NCI-H2227 (cell line): ENCODE measurements around the gene LRIG1.

Experiments used
- DNase-seq: peaks from one replicate; lab custom pipeline; 2025; ENCODE audit not compliant: unreplicated experiment; lab: John Stamatoyannopoulos, UW

The LRIG1 gene

DNA sequence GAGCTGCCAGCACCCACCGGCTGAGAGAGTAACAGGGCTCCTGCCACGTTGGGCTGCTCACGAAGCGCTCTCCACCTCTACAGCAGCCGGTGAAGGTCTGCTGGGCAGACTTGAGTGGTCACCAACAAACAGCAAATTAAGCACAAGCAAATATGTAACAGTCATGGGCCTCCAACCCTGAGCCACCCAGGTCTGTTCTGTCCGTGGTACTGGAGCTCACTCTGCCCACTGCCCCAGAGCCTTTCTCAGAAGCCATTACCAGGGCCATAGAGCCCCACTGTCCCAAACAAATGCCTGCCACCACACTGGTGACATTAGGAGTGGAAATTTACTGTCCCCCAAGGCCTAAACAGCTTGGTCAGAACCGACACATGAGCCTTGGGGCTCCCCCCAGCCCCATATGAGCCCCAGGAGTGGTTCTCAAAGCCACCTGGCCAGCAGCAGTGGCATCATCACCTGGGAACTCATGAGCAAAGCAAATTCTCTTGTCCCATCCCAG lies 56.6 kb downstream of the LRIG1 start:
- DNase-seq: no peak

DNA sequence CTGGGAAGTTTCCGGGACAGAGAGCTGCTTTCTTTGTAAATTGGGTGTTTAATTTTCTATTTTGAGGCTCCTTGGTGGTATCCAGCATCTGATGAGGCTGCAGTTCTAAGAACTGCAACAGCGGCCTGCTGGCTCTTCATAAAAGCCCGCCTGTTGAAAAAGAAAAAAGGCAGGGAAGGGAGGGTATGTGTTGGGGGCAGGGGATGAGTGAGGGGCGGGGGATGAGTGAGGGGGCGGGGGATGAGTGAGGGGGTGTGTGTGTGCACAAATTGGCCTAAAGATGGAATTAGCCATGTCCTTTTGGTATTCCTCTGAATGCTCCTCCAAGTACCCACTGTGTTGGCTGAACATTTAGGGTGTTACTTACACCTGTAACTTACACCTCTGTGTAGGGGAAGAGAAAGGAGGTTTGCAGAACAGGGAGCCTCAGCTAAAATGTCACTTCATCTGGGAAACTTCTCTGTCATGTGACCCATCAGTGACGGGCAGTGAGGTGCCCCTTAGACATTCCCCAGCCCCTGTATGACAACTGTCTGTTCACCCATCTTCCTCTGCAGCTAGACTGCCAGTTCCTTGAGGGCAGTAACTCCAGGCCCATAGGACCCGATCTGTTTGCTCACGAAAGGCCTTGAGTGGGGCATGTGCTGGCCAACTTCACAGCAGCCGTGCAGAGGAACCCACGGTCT lies 57.6 kb downstream of the LRIG1 start:
- DNase-seq: peak; percentile 62

DNA sequence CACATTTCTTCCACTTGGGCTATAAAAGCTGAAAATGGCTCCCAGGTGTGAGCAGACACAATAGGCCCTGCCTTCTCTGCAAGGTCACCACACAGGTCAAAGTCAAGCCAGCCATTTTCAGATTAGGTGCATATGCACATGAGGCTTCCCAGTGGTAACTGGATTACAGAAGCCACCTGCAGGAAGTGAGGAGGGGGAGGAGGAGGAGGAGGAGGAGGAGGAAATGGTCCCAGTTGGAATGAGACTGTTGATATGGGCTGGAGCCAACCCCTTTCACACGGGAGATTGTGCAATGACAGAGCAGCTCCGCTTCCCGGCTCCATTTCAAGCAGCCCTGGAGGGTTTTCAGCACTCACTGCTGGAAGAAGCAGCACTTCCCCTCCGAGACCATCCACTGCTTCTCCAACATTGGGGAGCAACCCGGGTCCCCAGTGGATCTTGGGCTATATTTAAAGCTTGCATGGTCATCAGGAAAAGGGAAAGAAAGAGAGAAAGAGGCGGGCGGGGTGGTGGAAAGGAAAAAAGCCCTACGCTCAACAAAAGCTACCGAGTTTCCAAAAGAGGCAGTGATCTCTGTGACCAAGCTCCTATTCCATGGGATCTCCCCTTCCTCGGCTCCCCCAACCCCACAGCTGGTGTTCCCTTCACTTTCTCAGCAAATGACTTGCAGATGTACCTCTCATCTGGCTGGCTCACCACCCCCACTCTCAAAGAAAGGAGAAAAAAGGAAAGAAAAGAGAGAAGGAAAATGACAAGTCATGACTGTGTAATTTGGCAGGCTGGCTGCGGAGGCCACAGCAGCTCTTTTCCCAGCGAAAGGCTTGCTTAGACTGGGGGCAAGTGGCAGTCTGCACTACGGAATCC lies 58.3 kb downstream of the LRIG1 start:
- DNase-seq: peak; percentile 62

DNA sequence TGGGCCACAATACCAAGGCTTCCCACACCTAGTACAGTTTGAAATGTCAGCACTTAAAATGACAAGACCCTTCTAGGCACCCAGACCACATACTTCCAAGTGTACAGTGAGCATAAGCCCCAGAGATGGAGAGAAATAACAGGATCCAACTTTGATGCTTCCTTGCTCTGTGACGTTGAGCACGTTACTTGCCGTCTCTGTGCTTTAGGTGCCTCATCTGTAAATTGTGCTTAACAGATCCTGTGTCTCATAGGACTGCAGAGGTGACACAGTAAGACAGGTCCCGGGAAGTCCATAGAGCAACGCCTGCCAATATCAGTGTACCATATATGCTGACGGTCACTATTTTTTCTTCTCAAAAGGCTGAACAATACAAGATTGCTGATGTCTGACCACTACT lies 59.1 kb downstream of the LRIG1 start:
- DNase-seq: no peak

DNA sequence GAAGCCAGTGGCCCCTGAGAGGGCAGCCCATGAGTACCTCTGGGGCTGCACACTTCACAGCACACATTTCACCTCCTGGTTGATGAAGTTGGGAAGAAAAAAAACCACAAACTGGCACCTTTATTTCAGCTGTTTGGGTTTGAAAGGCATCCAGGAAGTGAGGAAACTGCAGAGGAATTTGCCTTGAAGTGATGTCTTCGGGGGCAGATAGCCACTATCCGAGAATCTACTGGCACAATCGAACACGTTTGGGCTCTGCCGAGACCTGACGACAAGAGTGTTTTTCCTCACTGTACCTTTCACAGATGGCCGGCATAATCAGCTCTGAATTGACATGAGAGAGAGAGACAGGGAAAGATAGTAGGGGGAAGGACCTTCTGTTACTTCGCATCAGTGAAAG lies 59.7 kb downstream of the LRIG1 start:
- no peak for DNase-seq

DNA sequence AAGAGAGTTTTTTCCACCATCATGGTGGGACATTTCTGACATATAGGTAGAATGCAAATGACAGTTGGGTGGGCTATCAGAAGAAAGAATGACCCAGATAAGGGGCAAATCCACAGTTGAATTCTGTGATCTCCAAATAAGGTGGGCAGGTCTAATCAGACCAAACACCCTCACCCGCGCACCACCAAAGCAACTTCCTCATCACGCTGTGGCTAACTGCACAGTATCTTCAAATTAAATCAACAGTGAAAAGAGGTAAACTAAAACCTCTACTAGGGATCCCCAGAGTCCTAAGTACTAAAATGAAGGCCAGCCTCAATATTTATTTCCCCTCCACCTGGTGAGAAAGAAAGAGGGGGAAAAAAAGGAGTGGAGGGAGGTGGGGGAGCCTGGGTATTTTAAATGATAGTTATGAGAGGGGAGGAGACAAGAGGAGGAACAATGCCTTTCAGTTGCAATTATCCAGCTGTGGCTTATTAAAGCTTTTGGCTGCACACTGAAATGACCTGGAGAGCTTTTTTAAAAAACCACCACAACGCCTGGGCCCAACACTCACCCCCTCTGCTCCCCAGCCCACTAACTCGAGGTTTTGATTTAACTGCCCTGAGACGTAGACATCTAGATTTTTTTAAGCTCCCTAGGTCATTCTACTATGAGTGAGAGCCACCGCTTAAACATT lies 61.0 kb downstream of the LRIG1 start:
- DNase-seq: peak; percentile 15

DNA sequence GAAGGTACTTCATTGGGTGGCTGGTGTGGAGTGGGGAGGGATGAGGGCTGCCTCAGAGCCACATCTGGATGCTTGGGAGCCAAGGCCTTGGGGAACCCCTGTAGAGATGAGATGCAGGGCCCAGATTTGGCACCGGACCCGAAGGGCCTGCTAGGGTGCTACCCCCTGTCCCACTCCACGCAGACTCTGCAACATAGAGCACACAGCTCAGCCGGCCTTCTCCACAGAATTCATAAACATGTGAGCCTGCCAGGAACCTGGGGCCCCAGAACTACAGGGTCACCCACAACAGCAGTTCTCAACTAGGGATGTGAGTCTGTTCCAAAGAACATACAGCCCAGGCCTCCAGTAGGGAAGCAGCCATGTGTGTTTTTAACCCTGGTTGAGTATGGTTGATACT lies 62.8 kb downstream of the LRIG1 start:
- no peak for DNase-seq

DNA sequence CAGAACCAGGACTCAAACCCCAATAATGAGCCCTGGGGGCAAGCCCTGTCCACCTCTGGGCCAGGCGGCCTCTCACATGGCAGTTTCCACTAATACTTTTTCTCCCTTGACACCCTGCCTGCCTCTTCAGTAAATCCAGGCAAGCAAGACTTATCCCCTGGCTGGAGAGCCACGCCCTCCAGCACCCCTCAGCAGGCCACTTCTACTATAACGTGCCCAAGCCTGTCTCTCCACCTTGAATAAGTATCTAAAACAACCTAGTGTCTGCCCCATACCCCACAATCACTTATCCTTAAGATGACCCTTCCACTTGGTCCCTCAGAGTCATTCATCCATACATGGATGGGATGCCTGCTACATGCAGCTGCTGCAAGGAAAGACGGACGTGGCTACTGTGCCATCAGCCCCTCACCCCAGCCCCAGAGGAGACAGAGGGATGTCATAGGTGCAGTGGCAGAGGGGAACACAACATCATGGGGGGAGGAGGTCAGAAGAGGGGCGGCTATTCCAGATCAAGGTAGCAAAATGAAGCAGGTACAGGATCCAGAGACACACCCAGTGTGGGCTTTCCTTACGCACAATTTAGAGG lies 63.4 kb downstream of the LRIG1 start:
- no peak for DNase-seq

DNA sequence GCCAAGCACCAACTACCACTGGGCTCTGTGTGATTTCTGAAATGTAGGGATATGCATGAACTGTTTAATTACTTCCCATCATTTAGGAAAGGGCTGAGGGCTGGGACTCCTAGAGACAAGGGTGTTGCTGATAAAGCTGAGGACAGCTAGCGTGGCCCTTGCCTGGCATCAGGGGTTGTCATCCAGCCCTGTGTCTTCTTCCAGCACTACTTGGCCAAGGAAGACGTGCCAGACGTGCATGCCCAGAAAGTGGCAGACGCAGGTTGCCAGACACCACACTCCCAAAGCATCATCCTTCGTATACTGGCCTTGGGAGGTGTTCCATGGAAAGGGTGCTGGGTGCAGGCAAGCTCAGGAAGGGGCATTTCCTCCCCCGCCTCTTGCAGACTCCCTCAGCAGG lies 64.8 kb downstream of the LRIG1 start:
- no peak for DNase-seq

DNA sequence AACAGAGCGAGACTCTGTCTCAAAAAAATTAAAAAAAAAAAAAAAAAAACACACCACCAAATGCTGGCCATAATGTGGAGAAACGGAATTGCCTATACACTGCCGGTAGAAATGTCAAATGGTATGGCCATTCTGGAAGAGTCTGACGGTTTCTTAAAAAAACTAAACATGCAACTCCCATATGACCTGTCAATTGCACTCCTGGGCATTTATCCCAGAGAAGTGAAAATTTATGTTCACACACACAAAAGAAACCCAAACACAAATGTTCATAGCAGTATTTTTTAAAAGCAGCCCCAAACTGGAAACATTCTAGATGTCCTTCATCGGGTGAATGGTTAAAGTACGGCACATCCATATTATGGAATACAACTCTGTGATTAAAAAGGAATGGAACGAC lies 66.1 kb downstream of the LRIG1 start:
- no peak for DNase-seq

DNA sequence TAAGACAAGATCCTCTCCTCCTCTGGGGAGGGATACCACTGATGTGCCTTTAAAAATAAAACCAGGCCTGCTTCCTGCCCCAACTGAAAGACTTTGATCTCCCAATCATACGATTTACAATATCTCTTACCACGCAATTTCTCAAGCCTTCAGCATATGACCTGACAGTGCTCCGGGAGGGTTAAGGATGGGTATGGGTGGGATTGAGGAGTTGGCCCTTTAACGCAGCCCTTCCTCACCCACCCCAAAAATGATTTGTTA lies 67.4 kb downstream of the LRIG1 start:
- no peak for DNase-seq

DNA sequence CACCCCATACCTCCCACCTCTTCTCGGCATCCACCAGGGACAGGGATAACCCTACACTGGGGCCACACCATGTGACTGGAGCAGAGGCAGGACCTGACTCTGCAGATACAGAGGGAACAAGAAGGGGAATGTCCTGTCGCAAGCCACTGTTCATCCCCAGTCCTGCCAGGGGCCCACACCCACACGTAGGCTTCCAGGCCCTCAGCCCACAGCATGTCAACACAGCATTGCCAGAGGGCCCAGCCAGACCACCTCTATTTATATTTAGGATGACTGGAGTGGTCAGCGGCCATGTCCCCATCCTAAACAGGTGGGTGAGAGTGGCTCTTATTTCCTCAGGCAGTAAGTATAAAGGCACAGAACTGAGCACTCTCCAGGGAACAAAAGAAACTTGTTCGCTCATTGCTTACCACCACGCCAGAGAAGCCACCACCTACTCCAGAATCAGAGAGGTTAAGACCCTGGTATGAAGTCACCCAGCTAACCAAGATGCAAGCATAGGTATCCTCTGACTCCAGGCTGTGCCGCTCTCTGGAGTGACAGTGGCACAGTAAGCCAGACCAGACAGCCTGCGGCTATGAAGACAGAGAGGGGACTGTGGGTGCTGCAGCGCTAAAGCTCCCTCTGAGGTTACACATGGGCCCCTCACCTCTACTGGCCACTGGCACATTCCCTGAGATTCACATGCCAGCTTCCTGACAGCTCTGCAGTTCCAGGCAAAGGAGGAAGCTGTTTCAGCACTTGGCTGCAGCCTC lies 67.9 kb downstream of the LRIG1 start:
- DNase-seq: no peak

DNA sequence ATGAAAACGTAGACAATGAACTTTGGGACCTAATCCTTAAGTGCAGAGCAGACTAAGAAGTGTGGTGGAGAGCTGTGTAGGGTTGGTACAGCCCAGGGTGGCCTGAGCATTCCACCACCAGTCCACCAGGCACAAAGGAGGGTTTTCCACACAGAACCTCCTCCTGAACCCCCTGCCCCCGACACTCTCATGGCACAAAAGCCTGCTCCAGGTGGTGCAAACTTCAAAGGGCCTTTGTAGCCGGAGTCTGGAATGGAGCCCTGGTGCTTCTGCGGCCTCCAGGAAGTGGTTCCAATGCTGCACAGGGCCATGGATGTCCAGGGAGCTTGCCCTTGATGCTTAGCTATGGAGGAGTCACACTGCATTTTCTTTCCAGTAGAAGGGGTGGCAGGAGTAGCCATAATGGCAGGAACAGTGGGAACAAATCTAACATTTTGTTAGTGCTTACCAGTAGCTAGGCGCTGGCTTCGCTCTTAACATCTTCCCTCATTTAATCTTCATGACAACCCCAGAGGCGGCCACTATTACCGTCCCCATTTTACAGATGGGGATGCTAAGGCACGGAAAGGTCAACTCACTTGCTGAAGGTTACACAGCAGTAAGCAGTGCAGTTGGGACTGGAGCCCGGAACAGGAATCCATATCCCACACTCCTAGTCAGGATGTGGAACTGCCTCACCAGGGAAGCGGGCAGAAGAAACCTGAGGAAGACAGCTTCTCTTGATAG lies 68.6 kb downstream of the LRIG1 start:
- no peak for DNase-seq

DNA sequence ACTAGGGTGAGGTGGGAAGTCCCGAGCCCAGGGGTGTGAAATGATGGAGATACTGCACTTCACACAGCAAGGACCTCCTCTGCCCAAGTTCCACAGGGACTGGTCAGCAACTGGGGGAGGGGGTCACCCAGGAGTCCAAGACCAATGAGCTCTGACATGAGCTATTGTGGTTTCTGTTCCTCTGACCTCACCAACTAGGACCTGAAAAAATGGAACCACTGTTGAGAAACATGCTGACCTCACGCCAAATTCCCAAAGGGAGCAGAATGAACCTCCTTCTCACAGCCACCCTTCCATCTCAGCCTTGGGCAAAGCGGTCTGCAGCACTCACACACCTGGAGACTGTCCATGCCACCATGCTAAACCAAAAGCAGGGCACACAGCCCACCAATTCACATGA lies 69.3 kb downstream of the LRIG1 start:
- no peak for DNase-seq

DNA sequence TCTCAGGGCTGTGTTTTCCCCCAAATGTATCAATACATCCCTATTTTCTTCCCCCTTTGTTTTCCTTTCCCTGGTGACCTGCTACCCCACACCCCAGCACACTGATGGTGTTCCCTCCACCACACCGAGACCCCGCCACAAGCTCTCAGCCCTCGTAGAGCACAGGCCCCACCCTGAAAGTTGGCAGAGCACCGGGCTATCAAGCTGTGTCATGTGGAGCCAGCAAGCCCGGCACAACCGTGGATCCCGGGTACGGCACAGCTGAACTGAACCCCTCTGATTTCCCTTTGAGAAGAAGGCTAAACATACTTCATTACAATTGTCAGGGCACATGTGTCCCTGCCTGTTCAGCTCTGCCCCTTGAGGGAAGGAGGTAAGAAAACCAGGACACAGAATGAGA lies 69.9 kb downstream of the LRIG1 start:
- no peak for DNase-seq

DNA sequence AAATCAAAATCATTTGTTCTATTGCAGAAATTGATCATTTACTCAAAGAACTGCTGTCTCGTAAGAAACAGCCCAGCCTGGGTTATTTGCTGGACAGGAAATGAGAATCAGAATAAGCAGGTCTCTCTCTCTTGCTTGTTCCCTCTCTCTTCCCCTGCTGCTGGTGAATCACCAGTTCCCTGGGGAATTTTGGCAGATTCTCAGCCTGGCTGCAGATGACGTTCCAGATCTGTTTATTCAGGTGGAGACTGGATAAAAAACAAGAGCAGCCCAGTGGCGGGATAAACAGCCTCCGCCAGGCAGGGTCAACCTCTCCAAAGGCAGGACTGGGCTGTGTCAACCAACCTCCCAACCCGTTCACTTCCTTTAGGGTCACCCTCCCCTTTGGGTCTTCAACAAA lies 72.1 kb downstream of the LRIG1 start:
- DNase-seq: no peak

DNA sequence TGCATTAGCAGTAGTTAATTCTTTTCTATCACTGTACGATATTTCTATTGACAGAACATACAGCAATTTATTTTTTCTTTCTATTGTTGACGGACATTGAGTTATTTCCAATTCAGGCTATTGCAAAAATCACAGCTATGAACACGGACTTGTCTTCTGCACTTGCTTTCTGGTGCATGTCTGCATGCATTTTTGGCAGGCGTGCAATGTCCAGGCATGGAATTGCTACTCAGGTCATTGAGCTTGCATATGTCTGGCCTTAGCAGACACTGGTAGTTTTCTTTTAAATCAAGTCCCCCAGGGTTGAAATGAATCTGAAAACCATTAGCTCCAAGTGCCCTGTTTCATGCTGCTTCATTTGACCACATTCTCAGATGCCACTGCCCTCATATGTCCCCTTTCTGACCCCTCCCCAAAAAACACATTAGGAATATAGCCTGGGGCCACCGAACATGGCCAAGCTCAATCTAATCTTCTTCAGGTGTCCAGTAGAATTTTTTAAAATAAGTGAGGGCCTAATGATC lies 72.8 kb downstream of the LRIG1 start:
- no peak for DNase-seq

DNA sequence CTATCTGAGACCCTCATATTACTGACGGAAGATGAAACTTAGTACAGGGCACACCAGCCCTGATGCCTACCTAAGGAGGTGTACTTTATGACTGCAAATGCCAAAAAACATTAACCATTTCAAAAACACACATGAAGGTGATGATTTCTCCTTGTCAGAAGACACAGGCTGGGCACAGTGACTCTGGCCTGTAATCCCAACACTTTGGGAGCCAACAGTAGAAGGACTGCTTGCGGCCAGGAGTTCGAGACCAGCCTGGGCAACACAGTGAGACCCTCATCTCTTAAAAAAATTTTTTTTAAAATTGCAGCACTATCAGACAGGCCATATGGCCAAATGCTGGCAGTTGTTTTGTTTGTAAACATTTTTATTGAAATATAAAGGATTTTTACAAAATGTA lies 73.5 kb downstream of the LRIG1 start:
- DNase-seq: no peak

DNA sequence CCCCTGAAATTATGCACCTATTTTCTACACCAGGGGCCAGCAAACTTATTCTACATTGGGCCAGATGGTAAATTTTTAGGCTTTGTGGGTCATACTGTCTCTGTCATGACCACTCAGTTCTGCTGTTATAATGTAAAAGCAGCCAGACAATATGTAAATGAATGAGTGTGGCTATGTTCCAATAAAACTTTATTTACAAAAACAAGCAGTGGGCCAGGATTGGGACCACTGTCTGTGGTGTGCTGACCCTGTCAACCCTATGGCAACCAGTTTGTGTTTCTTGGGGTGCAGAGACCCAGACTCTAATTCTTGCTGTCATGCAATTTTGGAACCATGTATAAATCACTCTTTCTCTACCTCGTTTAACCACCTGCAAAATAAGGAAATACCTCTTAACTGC lies 74.7 kb downstream of the LRIG1 start:
- no peak for DNase-seq

DNA sequence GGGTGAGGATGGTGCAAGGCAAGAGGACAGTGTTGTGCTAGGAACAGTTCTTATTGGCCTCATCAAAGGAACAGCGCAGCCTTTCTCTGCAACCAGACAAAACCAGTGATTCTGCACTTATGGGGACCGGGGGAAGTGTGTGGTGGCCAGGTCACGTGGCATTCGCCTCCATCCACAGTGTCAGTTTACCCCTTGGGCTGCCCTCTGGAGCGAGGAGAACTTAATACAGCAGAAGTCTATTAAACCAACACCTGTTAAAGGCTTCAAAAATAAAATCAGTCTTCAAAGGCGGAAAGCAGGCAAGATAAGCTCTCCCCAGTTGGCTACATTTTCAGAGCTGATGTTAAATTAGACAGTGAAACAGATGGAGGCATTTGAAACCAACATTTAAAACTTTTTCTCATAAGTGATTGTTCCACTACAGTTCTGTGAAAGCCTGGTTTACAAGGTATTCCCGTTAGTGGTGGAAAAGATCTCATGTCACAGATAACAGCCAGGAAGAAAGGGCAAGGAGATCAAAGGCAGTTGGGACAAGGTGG lies 75.2 kb downstream of the LRIG1 start:
- DNase-seq: no peak
